ENCODE measurements around the gene TJP1.

DNA sequence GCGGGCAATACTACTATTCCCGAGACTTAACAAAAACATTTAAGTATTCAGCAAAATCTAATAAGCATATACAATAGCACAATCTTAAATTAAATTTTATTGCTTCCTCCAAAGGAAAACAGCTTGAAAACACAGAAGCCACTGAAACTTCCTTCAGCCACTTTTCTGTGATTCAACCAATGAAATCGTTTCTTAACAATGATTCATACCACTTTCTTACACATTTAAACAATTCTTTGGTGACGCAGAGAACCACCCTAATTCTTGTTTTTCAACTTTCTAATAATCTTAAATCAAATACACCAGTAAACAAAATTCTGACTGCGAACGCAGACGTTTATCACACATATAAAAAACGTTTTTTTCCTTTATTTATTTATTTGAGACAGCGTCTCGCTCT, 4.1 kb downstream of the TJP1 start:
- TF ChIP-seq, protein P1, sequence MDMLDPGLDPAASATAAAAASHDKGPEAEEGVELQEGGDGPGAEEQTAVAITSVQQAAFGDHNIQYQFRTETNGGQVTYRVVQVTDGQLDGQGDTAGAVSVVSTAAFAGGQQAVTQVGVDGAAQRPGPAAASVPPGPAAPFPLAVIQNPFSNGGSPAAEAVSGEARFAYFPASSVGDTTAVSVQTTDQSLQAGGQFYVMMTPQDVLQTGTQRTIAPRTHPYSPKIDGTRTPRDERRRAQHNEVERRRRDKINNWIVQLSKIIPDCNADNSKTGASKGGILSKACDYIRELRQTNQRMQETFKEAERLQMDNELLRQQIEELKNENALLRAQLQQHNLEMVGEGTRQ (CRISPR knock-in tag; IDR thresholded peaks at IDR 0.05): no peak
- TF ChIP-seq, protein P2, sequence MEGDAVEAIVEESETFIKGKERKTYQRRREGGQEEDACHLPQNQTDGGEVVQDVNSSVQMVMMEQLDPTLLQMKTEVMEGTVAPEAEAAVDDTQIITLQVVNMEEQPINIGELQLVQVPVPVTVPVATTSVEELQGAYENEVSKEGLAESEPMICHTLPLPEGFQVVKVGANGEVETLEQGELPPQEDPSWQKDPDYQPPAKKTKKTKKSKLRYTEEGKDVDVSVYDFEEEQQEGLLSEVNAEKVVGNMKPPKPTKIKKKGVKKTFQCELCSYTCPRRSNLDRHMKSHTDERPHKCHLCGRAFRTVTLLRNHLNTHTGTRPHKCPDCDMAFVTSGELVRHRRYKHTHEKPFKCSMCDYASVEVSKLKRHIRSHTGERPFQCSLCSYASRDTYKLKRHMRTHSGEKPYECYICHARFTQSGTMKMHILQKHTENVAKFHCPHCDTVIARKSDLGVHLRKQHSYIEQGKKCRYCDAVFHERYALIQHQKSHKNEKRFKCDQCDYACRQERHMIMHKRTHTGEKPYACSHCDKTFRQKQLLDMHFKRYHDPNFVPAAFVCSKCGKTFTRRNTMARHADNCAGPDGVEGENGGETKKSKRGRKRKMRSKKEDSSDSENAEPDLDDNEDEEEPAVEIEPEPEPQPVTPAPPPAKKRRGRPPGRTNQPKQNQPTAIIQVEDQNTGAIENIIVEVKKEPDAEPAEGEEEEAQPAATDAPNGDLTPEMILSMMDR (IDR thresholded peaks at IDR 0.05): no peak
- TF ChIP-seq ZNF121 (CRISPR knock-in tag; IDR thresholded peaks at IDR 0.05) (no peak), TP53 (CRISPR knock-in tag; IDR thresholded peaks at IDR 0.05) (no peak), TEAD4 (CRISPR knock-in tag; IDR thresholded peaks at IDR 0.05) (no peak), ETV6 (CRISPR knock-in tag; IDR thresholded peaks at IDR 0.05) (no peak)
- TF ChIP-seq, protein P3, sequence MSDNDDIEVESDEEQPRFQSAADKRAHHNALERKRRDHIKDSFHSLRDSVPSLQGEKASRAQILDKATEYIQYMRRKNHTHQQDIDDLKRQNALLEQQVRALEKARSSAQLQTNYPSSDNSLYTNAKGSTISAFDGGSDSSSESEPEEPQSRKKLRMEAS (CRISPR knock-in tag; IDR thresholded peaks at IDR 0.05): no peak
- TF ChIP-seq, protein P4, sequence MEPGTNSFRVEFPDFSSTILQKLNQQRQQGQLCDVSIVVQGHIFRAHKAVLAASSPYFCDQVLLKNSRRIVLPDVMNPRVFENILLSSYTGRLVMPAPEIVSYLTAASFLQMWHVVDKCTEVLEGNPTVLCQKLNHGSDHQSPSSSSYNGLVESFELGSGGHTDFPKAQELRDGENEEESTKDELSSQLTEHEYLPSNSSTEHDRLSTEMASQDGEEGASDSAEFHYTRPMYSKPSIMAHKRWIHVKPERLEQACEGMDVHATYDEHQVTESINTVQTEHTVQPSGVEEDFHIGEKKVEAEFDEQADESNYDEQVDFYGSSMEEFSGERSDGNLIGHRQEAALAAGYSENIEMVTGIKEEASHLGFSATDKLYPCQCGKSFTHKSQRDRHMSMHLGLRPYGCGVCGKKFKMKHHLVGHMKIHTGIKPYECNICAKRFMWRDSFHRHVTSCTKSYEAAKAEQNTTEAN (CRISPR knock-in tag; IDR thresholded peaks at IDR 0.05): no peak
